Stomach (tissue), 4 donors: Measurements from ENCODE around the gene VPS41.

Experiments
- CTCF ChIP-seq, 7 experiments: fragments of 450-650 bp in 4 of 7; fragments of 200-600 bp in 3 of 7; sonication (generic) in 3 of 7; IDR thresholded peaks; one replicate each; pipeline ENCODE4 v1.5.1; 2016 to 2019; ENCODE audit warnings: antibody characterized with exemption in 7 of 7, control low read depth in 2 of 7, mild to moderate bottlenecking in 1 of 7
- EP300 ChIP-seq: sonication (generic); formaldehyde crosslinking; IDR thresholded peaks from one replicate; pipeline ENCODE4 v1.6.1; 2017; ENCODE audit warnings: antibody characterized with exemption
- POLR2A ChIP-seq, 4 donors: fragments of 450-650 bp; IDR thresholded peaks; one replicate each; pipeline ENCODE4 v1.6.1; 2016; ENCODE audit warnings: antibody characterized with exemption in 4 of 4, control low read depth in 2 of 4, mild to moderate bottlenecking in 1 of 4, moderate library complexity in 1 of 4
- POLR2AphosphoS5 ChIP-seq, 3 donors: sonication (generic); formaldehyde crosslinking; IDR thresholded peaks; one replicate each; pipeline ENCODE4 v1.6.1; 2016; ENCODE audit warnings: antibody characterized with exemption in 3 of 3

DNA sequence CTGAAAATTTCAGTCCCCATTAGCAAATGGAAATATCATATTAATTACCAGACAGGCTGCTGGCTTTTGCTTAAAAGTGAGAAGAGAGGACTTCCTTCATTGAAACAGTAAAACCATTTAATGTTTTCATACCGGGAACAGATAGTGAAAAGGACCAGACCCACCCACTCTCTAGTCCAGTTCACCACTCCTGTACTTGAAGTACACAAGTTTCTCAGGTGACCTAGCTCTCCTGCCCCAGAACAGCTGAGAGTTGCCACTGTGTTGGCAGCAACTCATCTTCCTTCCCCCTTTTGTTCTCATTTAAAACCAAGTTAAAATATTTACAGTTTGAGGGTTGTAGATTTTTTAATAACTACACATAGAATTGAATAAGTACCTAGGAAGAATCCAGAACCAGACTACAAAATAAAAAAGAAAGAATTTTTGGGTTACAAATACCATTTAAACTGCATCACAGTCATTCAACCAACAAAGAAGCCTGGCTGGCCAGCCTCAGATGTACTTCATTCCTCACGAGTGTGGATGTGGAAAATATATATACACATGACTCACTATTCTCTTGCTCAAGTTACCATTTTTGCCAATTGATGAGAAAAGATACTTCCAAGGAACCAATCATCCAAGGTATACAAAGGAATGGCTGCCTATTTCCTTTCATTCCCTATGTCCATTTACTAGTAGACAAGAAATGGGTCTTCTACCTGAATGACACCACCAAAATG lies 68.1 kb downstream of the VPS41 start:
- no peak for TF ChIP-seq EP300
- no peak for TF ChIP-seq CTCF (IDR thresholded peaks at IDR 0.05)
- TF ChIP-seq POLR2AphosphoS5 (IDR thresholded peaks at IDR 0.05): no peak
- no peak for TF ChIP-seq POLR2A (IDR thresholded peaks at IDR 0.05)
